Fibroblast of pulmonary artery (primary cell): ENCODE results near the gene AFG1L.

Experiments
- DNase-seq: peaks from one replicate; pipeline ENCODE4 v3.0.0-alpha.2; 2010; ENCODE audit warnings: low read depth
- H3K4me3 ChIP-seq: replicated peaks from 2 replicates; pipeline ENCODE4 v1.5.1; 2011; ENCODE audit warnings: low read depth, mild to moderate bottlenecking, control low read depth, low read length, moderate library complexity
- CTCF ChIP-seq: IDR thresholded peaks from 2 replicates; pipeline ENCODE4 v1.5.1; 2011; ENCODE audit warnings: mild to moderate bottlenecking, control low read depth, low read length, inconsistent platforms; ENCODE audit errors: missing control alignments

Gene AFG1L

GRCh38 chr6:108465098-108465495 is 170.2 kb downstream of the AFG1L start:
- TF ChIP-seq CTCF: no peak
- H3K4me3 ChIP-seq: no peak overlapping the region
- DNase-seq: no peak

GRCh38 chr6:108468346-108468745 is 173.5 kb downstream of the AFG1L start:
- peak; percentile 35 for DNase-seq
- no peak overlapping the region for H3K4me3 ChIP-seq
- no peak for TF ChIP-seq CTCF

GRCh38 chr6:108469316-108469715 is 174.5 kb downstream of the AFG1L start:
- DNase-seq: no peak

GRCh38 chr6:108473197-108473596 is 178.3 kb downstream of the AFG1L start:
- no peak for DNase-seq
- no peak for TF ChIP-seq CTCF
- H3K4me3 ChIP-seq: no peak overlapping the region

More at GRCh38 chr6:108469316-108469715, 174.5 kb downstream of the AFG1L start:
- H3K4me3 ChIP-seq: no peak overlapping the region
- no peak for TF ChIP-seq CTCF

- no peak for DNase-seq
- TF ChIP-seq CTCF: no peak
- no peak overlapping the region for H3K4me3 ChIP-seq
Measured at GRCh38 chr6:108476376-108476775, 181.5 kb downstream of the AFG1L start.

- no peak overlapping the region for H3K4me3 ChIP-seq
- no peak for TF ChIP-seq CTCF
- DNase-seq: no peak
Measured at GRCh38 chr6:108476847-108477430, 182.1 kb downstream of the AFG1L start.

- TF ChIP-seq CTCF: no peak
- H3K4me3 ChIP-seq: no peak overlapping the region
Measured at GRCh38 chr6:108482559-108482958, 187.7 kb downstream of the AFG1L start.

More at GRCh38 chr6:108482559-108482958, 187.7 kb downstream of the AFG1L start:
- no peak for DNase-seq
